ENCODE data around the gene CERS6.

The CERS6 gene

DNA sequence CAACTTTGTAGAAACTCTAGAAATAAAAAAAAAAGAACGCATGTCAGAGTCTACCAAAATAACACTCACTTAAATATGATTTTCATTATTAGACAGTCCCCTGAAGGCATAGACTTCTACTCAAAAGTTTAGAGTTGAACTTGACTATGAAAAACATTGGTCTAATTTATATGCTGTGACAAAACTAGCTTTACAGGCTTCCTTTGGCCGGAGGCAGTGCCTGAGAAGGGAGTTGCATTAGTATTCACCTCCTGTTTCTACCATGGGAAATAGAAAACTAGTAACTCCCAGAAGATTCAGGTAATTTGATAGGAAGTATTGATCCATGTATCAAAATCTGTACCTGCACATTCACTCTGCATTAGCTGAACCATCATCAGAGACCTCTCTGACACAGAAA is 182.9 kb downstream of the CERS6 start:
- H3K4me1 ChIP-seq (ENCODE audit: control extremely low read depth in 1 of 4, control insufficient read depth in 4 of 4, insufficient read depth in 4 of 4, low read length in 3 of 4) = peaks cover 13 to 49% (median 20%) of the 10 kb centered on the region in 4 experiments
- H3K27ac ChIP-seq (ENCODE audit: insufficient read depth in 1 of 2, low read depth in 1 of 2, low read length in 2 of 2, poor library complexity in 1 of 2, severe bottlenecking in 2 of 2) = no peak overlapping the region
- H3K36me3 ChIP-seq (ENCODE audit: control insufficient read depth in 4 of 4, insufficient read depth in 4 of 4, low read length in 3 of 4) = peaks cover 0 to 2% (median 0%) of the 10 kb centered on the region in 4 experiments
- POLR2A ChIA-PET = no interaction called here
- no peaks in the 10 kb centered on the region for H3K9me3 ChIP-seq (ENCODE audit: control extremely low read depth in 1 of 5, control insufficient read depth in 4 of 5, insufficient read depth in 2 of 5, low read depth in 1 of 5, low read length in 4 of 5)
- CTCF ChIA-PET = interaction anchor here (0.7 to 2.5 kb wide), 4 partner anchors 10 to 55 kb away, joined by 3 to 10 read pairs (median 4); no protein-coding TSS in a partner anchor
- DNase-seq = peak in 1 of 3 donors; percentile 25
- no peaks in the 10 kb centered on the region for H3K27me3 ChIP-seq (replicated peaks in 2 of 5; ENCODE audit: control insufficient read depth in 4 of 5, insufficient read depth in 5 of 5, low read length in 4 of 5)
- H3K4me3 ChIP-seq (ENCODE audit: control insufficient read depth in 1 of 7, extremely low read depth in 1 of 7, insufficient read depth in 4 of 7, low read depth in 2 of 7, low read length in 6 of 7) = peak overlapping the region in 1 of 7 experiments; percentile 17
- WGBS (ENCODE audit: insufficient coverage) = no CpG with 5 or more reads among the region's 2 CpGs

DNA sequence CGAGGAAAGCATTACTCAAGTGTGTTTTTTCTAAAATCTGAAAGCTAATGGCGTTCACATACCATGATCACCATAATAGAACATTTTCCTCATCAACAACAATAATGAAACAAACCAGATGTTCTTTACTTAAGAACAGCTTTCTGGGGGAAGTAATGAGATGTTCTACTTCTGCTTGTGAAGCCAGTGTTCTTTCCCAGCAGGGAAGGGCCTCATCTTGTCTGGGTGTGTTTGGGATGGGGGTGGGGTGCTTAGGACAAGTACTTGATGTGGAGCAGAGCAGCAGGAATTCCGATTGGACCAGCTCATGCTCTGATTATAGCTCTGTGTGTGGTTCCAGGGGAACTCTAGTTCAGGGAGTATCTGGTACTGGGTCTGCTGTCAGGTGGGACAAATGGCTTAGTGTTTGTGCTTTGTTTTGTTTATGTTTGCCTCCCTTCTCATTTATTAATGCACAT is 183.4 kb downstream of the CERS6 start:
- Histone ChIP-seq H3K36me3 (ENCODE audit: control insufficient read depth in 4 of 4, insufficient read depth in 4 of 4, low read length in 3 of 4) (peaks cover 0 to 2% (median 0%) of the 10 kb centered on the region in 4 experiments), H3K27ac (ENCODE audit: insufficient read depth in 1 of 2, low read depth in 1 of 2, low read length in 2 of 2, poor library complexity in 1 of 2, severe bottlenecking in 2 of 2) (no peak overlapping the region), H3K4me1 (ENCODE audit: control extremely low read depth in 1 of 4, control insufficient read depth in 4 of 4, insufficient read depth in 4 of 4, low read length in 3 of 4) (peaks cover 13 to 49% (median 18%) of the 10 kb centered on the region in 4 experiments), H3K27me3 (replicated peaks in 2 of 5; ENCODE audit: control insufficient read depth in 4 of 5, insufficient read depth in 5 of 5, low read length in 4 of 5) (no peaks in the 10 kb centered on the region), H3K9me3 (ENCODE audit: control extremely low read depth in 1 of 5, control insufficient read depth in 4 of 5, insufficient read depth in 2 of 5, low read depth in 1 of 5, low read length in 4 of 5) (no peaks in the 10 kb centered on the region), H3K4me3 (ENCODE audit: control insufficient read depth in 1 of 7, extremely low read depth in 1 of 7, insufficient read depth in 4 of 7, low read depth in 2 of 7, low read length in 6 of 7) (peak overlapping the region in 1 of 7 experiments; percentile 17)
- peak in 2 of 3 donors; percentile 30 to 60 for DNase-seq
- POLR2A ChIA-PET = no interaction called here
- CTCF ChIA-PET = interaction anchor here (0.7 to 2.5 kb wide), 4 partner anchors 10 to 55 kb away, joined by 3 to 10 read pairs (median 4); no protein-coding TSS in a partner anchor
- WGBS (ENCODE audit: insufficient coverage) = 60% methylated on average over 1 of the region's 3 CpGs

DNA sequence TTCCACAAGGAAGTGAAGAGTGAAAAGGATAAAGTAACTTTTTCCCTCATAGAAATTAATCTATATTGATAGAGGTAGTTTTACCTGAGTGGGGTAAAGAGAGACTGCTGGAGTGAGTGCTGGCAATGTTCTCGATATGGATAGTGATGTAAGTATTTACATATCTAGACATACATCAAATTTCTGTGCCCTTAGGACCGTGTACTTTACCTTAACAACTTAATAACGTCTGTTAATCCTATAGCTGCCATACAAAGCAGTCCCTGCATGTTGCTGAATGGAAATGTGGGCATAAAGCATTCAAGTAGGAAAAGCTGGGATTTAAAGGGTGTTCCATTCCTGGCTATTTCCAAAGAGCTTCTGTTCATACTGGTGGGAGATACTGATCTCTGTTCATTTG is 184.0 kb downstream of the CERS6 start:
- H3K9me3 ChIP-seq (ENCODE audit: control extremely low read depth in 1 of 5, control insufficient read depth in 4 of 5, insufficient read depth in 2 of 5, low read depth in 1 of 5, low read length in 4 of 5) = no peaks in the 10 kb centered on the region
- H3K4me3 ChIP-seq (ENCODE audit: control insufficient read depth in 1 of 7, extremely low read depth in 1 of 7, insufficient read depth in 4 of 7, low read depth in 2 of 7, low read length in 6 of 7) = no peak overlapping the region
- no peak for DNase-seq
- no CpG with 5 or more reads among the region's 3 CpGs for WGBS (ENCODE audit: insufficient coverage)
- H3K36me3 ChIP-seq (ENCODE audit: control insufficient read depth in 4 of 4, insufficient read depth in 4 of 4, low read length in 3 of 4) = peaks cover 0 to 2% (median 0%) of the 10 kb centered on the region in 4 experiments
- H3K4me1 ChIP-seq (ENCODE audit: control extremely low read depth in 1 of 4, control insufficient read depth in 4 of 4, insufficient read depth in 4 of 4, low read length in 3 of 4) = peaks cover 7 to 45% (median 15%) of the 10 kb centered on the region in 4 experiments
- ChIA-PET POLR2A (no interaction called here), CTCF (interaction anchor here (0.9 to 2.5 kb wide), 3 partner anchors 9 to 41 kb away, joined by 3 to 10 read pairs (median 3); no protein-coding TSS in a partner anchor)
- no peaks in the 10 kb centered on the region for H3K27me3 ChIP-seq (replicated peaks in 2 of 5; ENCODE audit: control insufficient read depth in 4 of 5, insufficient read depth in 5 of 5, low read length in 4 of 5)
- no peak overlapping the region for H3K27ac ChIP-seq (ENCODE audit: insufficient read depth in 1 of 2, low read depth in 1 of 2, low read length in 2 of 2, poor library complexity in 1 of 2, severe bottlenecking in 2 of 2)

DNA sequence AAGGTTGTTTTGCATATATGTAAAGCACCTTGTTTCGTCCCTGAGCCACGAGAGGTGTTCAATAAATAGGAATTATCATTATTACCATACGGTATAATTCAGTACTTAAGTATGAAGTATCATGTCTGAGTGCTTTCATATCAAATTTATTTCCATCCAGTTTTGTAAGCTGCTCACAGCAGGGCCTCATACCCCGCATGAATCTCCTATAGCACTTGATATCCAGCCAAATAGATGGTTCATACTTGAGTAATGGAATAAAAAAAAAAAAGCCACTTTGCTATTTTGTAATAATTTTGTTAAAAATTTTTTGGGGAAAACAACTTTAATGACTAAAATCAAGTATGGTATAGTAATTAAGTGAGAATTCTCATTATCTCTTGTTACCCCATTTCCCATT is 185.6 kb downstream of the CERS6 start:
- Histone ChIP-seq H3K4me3 (ENCODE audit: control insufficient read depth in 1 of 7, extremely low read depth in 1 of 7, insufficient read depth in 4 of 7, low read depth in 2 of 7, low read length in 6 of 7) (no peak overlapping the region), H3K9me3 (ENCODE audit: control extremely low read depth in 1 of 5, control insufficient read depth in 4 of 5, insufficient read depth in 2 of 5, low read depth in 1 of 5, low read length in 4 of 5) (peaks cover 0 to 5% (median 0%) of the 10 kb centered on the region in 5 experiments), H3K36me3 (ENCODE audit: control insufficient read depth in 4 of 4, insufficient read depth in 4 of 4, low read length in 3 of 4) (peaks cover 0 to 2% (median 0%) of the 10 kb centered on the region in 4 experiments), H3K27ac (ENCODE audit: insufficient read depth in 1 of 2, low read depth in 1 of 2, low read length in 2 of 2, poor library complexity in 1 of 2, severe bottlenecking in 2 of 2) (no peak overlapping the region), H3K4me1 (ENCODE audit: control extremely low read depth in 1 of 4, control insufficient read depth in 4 of 4, insufficient read depth in 4 of 4, low read length in 3 of 4) (peaks cover 1 to 32% (median 10%) of the 10 kb centered on the region in 4 experiments), H3K27me3 (replicated peaks in 2 of 5; ENCODE audit: control insufficient read depth in 4 of 5, insufficient read depth in 5 of 5, low read length in 4 of 5) (no peaks in the 10 kb centered on the region)
- ChIA-PET CTCF (no interaction called here), POLR2A (no interaction called here)
- no CpG with 5 or more reads among the region's 4 CpGs for WGBS (ENCODE audit: insufficient coverage)
- DNase-seq = no peak

DNA sequence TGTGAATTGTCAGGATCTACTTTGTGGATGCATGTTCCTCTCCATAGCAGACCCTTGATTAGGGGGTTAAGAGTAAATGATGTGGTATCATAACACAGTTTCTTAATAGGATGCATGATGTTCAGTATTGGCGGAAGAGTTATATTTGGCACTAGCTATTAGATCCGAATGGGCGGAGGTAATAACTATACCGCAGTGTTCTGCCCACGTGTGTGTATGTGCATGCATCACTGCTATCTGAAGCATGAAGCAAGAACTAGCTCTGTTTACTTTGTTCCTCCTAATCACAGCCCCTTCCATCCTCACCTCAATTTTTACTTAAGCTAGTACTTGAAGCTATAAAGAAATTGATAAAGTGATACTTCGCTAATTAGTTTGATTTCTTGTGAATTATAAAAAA is 186.8 kb downstream of the CERS6 start:
- Histone ChIP-seq H3K4me1 (ENCODE audit: control extremely low read depth in 1 of 4, control insufficient read depth in 4 of 4, insufficient read depth in 4 of 4, low read length in 3 of 4) (peaks cover 1 to 29% (median 10%) of the 10 kb centered on the region in 4 experiments), H3K9me3 (ENCODE audit: control extremely low read depth in 1 of 5, control insufficient read depth in 4 of 5, insufficient read depth in 2 of 5, low read depth in 1 of 5, low read length in 4 of 5) (peaks cover 0 to 5% (median 0%) of the 10 kb centered on the region in 5 experiments), H3K36me3 (ENCODE audit: control insufficient read depth in 4 of 4, insufficient read depth in 4 of 4, low read length in 3 of 4) (peaks cover 0 to 2% (median 0%) of the 10 kb centered on the region in 4 experiments), H3K4me3 (ENCODE audit: control insufficient read depth in 1 of 7, extremely low read depth in 1 of 7, insufficient read depth in 4 of 7, low read depth in 2 of 7, low read length in 6 of 7) (no peak overlapping the region), H3K27ac (ENCODE audit: insufficient read depth in 1 of 2, low read depth in 1 of 2, low read length in 2 of 2, poor library complexity in 1 of 2, severe bottlenecking in 2 of 2) (no peak overlapping the region), H3K27me3 (replicated peaks in 2 of 5; ENCODE audit: control insufficient read depth in 4 of 5, insufficient read depth in 5 of 5, low read length in 4 of 5) (no peaks in the 10 kb centered on the region)
- DNase-seq = no peak
- ChIA-PET POLR2A (no interaction called here), CTCF (interaction anchor here (1.2 to 1.6 kb wide), 3 partner anchors 8 to 44 kb away, joined by 3 to 8 read pairs (median 4); no protein-coding TSS in a partner anchor)
- WGBS (ENCODE audit: insufficient coverage) = 96% methylated on average over 4 of the region's 6 CpGs

DNA sequence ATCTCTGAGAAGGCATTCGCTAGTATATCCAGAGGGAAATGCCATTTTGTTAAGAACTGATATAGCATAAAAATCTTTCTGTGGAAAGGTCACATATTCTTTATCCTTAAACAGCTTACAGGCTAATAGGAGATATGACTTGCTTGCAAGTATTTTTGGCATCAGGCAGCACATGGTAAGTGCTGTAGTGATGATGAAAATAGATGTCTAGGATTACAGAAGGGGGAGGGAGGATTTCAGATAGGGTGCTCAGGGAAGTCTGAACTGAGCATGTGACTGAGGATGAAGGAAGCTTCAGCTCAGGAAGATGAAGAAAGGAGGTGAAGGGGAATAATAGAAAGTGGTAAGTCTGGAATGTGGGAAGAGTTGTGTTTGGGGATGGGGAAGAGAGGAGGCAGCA is 187.9 kb downstream of the CERS6 start:
- H3K4me1 ChIP-seq (ENCODE audit: control extremely low read depth in 1 of 4, control insufficient read depth in 4 of 4, insufficient read depth in 4 of 4, low read length in 3 of 4) = peaks cover 7 to 31% (median 15%) of the 10 kb centered on the region in 4 experiments
- peaks cover 0 to 5% (median 0%) of the 10 kb centered on the region in 5 experiments for H3K9me3 ChIP-seq (ENCODE audit: control extremely low read depth in 1 of 5, control insufficient read depth in 4 of 5, insufficient read depth in 2 of 5, low read depth in 1 of 5, low read length in 4 of 5)
- H3K27me3 ChIP-seq (replicated peaks in 2 of 5; ENCODE audit: control insufficient read depth in 4 of 5, insufficient read depth in 5 of 5, low read length in 4 of 5) = no peaks in the 10 kb centered on the region
- peaks cover 0 to 2% (median 0%) of the 10 kb centered on the region in 4 experiments for H3K36me3 ChIP-seq (ENCODE audit: control insufficient read depth in 4 of 4, insufficient read depth in 4 of 4, low read length in 3 of 4)
- no peak overlapping the region for H3K27ac ChIP-seq (ENCODE audit: insufficient read depth in 1 of 2, low read depth in 1 of 2, low read length in 2 of 2, poor library complexity in 1 of 2, severe bottlenecking in 2 of 2)
- WGBS (ENCODE audit: insufficient coverage) = no CpG with 5 or more reads among the region's 1 CpG
- DNase-seq = no peak
- ChIA-PET POLR2A (no interaction called here), CTCF (interaction anchor here (1.2 to 1.6 kb wide), 2 partner anchors 10 to 16 kb away, joined by 4 to 8 read pairs; no protein-coding TSS in a partner anchor)
- H3K4me3 ChIP-seq (ENCODE audit: control insufficient read depth in 1 of 7, extremely low read depth in 1 of 7, insufficient read depth in 4 of 7, low read depth in 2 of 7, low read length in 6 of 7) = no peak overlapping the region

DNA sequence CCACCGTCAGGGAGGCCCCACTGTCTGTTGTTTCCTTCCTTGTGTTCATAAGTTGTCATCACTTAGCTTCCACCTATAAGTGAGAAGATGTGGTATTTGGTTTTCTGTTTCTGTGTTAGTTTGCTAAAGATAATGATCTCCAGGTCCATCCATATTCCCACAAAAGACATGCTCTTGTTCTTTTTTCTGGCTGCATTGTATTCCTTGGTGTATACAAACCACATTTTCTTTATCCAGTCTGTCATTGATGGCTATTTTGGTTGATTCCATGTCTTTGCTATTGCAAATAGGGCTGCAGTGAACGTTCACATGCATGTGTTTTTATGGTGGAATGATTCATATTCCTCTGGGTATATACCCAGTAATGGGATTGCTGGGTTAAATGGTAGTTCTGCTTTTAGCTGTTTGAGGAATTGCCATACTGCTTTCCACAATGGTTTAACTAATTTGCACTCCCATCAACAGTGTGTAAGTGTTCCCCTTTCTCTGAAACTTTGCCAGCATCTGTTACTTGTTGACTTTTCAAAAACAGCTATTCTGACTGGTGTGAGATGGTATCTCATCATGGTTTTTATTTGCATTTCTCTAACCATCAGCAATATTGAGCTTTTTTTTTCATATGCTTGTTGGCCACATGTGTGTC is 189.7 kb downstream of the CERS6 start:
- DNase-seq = peak in 2 of 3 donors; percentile 48 to 60
- ChIA-PET CTCF (interaction anchor here (1.0 kb wide), 1 partner anchor 11 kb away, joined by 8 read pairs; no protein-coding TSS in a partner anchor), POLR2A (interaction anchor here (0.7 kb wide), 1 partner anchor 180 kb away, joined by 3 read pairs; no protein-coding TSS in a partner anchor)
- no peaks in the 10 kb centered on the region for H3K36me3 ChIP-seq (ENCODE audit: control insufficient read depth in 4 of 4, insufficient read depth in 4 of 4, low read length in 3 of 4)
- peaks cover 9 to 40% (median 22%) of the 10 kb centered on the region in 4 experiments for H3K4me1 ChIP-seq (ENCODE audit: control extremely low read depth in 1 of 4, control insufficient read depth in 4 of 4, insufficient read depth in 4 of 4, low read length in 3 of 4)
- no peaks in the 10 kb centered on the region for H3K27me3 ChIP-seq (replicated peaks in 2 of 5; ENCODE audit: control insufficient read depth in 4 of 5, insufficient read depth in 5 of 5, low read length in 4 of 5)
- H3K9me3 ChIP-seq (ENCODE audit: control extremely low read depth in 1 of 5, control insufficient read depth in 4 of 5, insufficient read depth in 2 of 5, low read depth in 1 of 5, low read length in 4 of 5) = peaks cover 0 to 5% (median 0%) of the 10 kb centered on the region in 5 experiments
- H3K27ac ChIP-seq (ENCODE audit: insufficient read depth in 1 of 2, low read depth in 1 of 2, low read length in 2 of 2, poor library complexity in 1 of 2, severe bottlenecking in 2 of 2) = no peak overlapping the region
- no peak overlapping the region for H3K4me3 ChIP-seq (ENCODE audit: control insufficient read depth in 1 of 7, extremely low read depth in 1 of 7, insufficient read depth in 4 of 7, low read depth in 2 of 7, low read length in 6 of 7)
- no CpG with 5 or more reads among the region's 2 CpGs for WGBS (ENCODE audit: insufficient coverage)

Data from common myeloid progenitor, CD34-positive (primary cell).